NCI-H1105 (cell line): Measurements from ENCODE around the gene BRD7.

Experiments
- DNase-seq: peaks from one replicate; lab custom pipeline; 2025; lab: John Stamatoyannopoulos, UW

BRD7 gene

GRCh38 chr16:50272687-50273381, 96.0 kb downstream of the BRD7 start:
- DNase-seq, result no peak

- no peak for DNase-seq
Observed at GRCh38 chr16:50272111-50272571, 96.6 kb downstream of the BRD7 start.

- DNase-seq, result no peak
Observed at GRCh38 chr16:50271148-50272041, 97.4 kb downstream of the BRD7 start.

GRCh38 chr16:50270510-50271147, 98.2 kb downstream of the BRD7 start:
- no peak for DNase-seq

GRCh38 chr16:50269769-50270509, 98.8 kb downstream of the BRD7 start:
- no peak for DNase-seq

- no peak for DNase-seq
Observed at GRCh38 chr16:50269061-50269705, 99.6 kb downstream of the BRD7 start.

GRCh38 chr16:50268352-50268751, 100.4 kb downstream of the BRD7 start:
- DNase-seq, result no peak

- no peak for DNase-seq
Observed at GRCh38 chr16:50267651-50268050, 101.1 kb downstream of the BRD7 start.

GRCh38 chr16:50267151-50267631, 101.6 kb downstream of the BRD7 start:
- DNase-seq, result no peak

- DNase-seq, result no peak
Observed at GRCh38 chr16:50266337-50267091, 102.3 kb downstream of the BRD7 start, which contains the start of gene ADCY7. TSS of gene ADCY7 (plus strand) at chr16:50266551. CDS start at chr16:50288180, 21,629 bp downstream.
